DMS79 (cell line): ENCODE data around the gene DNAJB4.
"Not testable (repeated sequence)": the region's sequence is repeated elsewhere in the genome, so short reads cannot be mapped to it uniquely, and the experiment has no call there.

Experiments
- DNase-seq: peaks from one replicate; lab custom pipeline; 2025; lab: John Stamatoyannopoulos, UW

DNAJB4 gene

DNA sequence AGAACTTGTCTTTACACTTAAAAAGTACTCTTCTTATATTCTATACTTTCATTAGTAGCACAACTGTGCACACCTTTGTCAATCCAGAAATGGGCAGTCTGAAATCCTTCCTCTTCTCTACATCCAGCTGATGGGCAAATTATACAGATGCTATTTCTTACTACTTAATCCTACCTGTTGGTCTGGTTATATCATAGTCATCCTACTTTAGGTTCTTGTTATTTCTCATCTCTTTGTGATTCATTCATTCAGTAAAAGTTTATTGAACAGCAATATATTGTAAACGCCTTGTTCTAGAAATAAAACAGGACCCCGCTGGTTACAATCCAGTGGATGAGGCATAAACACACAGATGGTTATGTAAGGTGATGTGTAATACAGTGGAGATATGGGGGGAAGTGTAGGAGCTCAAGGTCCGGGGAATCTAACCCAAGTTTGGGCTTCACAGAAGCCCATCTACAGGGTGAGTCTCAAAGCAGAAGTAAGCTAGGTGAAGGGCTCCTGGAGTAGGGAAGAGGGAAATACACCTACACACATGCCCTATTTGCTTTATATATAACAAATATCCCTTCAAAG, 14.0 kb upstream of the DNAJB4 start:
- no peak for DNase-seq

- no peak for DNase-seq
Observed at GRCh38 chr1:77991638-77992037, 13.1 kb upstream of the DNAJB4 start.

DNA sequence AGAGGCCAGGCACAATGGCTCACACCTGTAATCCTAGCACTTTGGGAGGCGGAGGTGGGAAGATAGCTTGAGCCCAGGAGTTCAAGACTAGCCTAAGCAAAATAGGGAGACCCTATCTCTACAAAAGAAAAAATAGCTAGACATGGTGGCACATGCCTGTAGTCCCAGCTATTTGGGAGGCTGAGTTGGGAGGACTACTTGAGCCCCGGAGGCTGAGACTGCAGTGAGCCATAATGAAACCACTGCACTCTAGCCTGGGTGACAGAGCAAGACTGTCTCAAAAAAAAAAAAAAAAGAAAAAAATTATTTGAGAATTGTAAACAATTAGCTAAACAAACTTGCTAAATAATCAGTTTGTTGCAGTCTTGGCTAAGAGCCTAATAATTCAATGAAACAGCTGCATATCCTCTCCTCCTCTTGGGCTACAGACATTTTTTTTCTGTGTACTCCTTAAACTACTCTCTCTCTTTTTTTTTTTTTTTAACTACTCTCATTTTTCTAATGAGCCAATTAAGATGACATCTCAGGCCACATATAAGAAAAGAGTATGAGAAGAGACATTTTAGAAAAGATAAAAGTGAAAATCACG, 10.5 kb upstream of the DNAJB4 start:
- no peak for DNase-seq

- peak; percentile 54 for DNase-seq
Observed at GRCh38 chr1:77996734-77997133, 8.0 kb upstream of the DNAJB4 start.

- DNase-seq, result not testable (repeated sequence)
Observed at GRCh38 chr1:78000536-78000935, 4.2 kb upstream of the DNAJB4 start.

GRCh38 chr1:78003070-78003746, 1.5 kb upstream of the DNAJB4 start:
- no peak for DNase-seq

DNA sequence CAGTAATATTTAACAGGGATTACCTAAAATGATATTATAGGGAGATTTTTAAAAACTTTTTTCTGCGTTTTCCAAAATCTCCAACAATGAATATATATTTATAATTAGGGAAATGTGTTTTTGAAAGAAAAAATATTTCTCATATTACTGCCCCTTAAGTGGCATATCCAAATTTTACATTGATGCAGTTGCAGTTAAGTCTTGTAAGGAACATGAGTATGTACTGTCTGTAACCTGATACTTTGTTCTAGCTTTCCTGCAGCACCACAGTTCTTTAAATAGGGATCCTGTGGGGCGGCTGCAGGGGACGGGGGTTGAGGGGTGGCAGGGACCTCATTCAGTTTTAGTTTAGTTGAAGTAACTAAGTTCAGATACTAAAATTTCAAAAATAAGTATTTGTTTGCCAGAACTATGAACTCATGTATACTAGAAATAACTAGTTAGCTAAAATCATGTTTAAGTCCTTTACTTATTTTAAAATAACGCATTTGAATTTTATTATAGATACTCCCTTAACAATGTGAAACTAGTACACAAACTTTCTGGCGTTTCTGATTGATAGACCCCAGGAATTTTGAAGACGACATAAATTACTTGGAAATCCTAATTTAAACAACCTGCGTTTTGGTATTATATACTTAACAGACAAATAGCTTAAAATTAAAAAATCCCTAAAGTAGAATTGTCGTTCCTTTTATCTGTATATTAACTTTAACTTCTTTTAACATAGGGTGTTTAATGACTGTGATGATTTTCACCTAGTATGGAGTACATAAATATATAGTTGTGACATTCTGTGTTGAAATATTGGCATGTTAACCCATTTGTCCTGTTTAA, 639 bp upstream of the DNAJB4 start:
- no peak for DNase-seq

GRCh38 chr1:78005448-78005722, 646 bp downstream of the DNAJB4 start:
- no peak for DNase-seq

DNA sequence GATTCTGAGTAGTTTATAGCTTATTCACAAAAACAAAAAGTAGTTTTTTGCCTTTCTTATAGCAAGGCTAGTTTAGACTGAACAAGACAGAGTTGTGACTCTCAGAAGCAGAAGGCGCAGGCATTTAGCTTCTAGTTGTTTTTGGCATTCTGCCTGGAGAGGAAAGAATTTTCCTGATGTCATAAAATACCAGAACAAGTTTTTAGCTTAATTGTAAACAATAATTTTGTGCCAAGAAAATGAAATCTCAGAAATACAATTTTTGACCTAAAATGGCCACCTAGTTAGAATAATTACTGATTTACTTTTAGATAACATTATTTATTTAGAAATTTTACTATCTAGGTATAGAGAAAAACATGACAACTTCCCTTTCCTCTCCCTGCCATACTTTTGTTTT, 1.0 kb downstream of the DNAJB4 start:
- no peak for DNase-seq

DNA sequence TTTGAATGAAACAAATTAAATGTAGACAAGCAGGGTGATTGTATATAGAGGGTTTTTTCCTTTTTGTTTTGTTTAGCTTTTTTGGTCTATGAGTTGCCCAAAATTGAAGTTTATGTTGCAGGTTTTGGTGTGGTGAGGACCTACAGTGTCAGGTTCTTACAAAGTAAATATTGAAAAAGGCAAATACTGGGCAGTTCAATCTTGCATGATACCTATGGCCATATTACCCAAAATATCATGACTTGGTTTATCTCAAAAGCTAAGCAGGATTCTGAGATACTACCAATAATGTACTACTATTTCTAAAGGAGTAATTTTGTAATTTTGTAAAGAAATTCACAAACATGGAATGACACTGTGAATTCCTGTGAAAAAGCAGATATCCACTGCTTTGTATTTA, 1.8 kb downstream of the DNAJB4 start:
- DNase-seq, result no peak

DNA sequence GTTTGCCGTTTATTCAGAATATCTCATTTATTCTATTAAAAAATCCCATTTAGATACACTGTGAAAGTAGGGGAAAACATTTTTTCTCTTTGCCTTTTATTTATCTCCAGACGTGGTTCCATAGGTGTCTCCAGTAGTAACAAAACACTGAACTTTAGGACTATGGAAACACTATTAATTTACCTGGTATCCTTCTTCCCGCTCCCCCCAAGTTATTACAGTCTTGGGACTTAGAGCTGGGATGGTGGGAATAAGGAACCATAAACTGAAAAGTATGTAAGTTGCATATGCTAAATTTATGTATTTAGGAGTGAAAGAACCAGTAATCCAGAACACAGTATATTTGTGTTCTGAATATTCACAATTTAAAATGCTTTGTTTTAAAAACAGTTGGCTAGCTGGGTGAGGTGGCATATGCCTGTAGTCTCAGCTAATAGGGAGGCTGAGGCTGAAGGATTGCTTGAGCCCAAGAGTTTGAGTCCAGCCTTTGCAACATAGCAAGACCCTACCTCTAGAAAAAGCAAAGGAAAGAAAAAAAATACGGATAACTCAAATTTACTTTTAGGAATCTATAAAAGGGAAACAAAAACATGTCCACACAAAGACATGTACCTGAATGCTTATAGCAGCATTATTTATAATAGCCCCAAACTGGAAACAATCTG, 3.1 kb downstream of the DNAJB4 start:
- no peak for DNase-seq

GRCh38 chr1:78009276-78009675, 4.5 kb downstream of the DNAJB4 start:
- DNase-seq, result no peak

DNA sequence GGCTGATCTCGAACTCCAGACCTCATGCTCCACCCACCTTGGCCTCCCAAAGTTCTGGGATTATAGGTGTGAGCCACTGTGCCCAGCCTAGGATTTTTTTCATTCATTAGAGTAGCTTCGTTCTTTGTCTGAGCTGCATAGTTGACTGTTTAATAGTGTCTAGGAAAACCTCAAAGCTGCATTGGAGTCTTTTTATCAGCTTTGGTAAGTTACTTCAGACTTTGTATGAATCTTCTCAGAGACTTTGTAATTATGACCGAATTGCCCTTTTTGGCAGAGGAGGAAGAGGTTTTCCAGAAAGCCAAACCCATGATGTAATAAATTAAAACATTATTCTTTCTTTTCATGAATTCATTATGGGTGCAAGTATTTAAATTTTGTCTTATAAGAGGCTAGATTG, 5.1 kb downstream of the DNAJB4 start:
- DNase-seq, result no peak

DNA sequence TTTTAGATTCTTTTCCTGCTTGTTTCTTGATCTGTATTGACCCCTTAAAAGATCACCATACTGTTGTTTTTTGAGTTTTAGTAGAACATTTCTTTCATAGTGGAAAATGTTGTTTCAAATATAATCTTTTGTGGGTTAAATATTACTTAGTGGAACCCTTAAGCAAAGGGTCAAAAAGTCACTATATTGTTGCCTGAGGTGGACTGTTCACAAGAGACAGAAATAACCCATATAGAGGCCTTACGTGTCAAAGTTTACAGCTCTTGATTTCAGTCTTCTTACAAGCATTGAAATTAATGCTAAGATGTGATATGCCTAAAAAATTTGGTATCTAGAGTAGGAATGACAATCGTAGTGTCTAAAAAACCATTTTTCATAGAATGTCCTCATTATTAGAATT, 6.3 kb downstream of the DNAJB4 start:
- DNase-seq, result no peak

DNA sequence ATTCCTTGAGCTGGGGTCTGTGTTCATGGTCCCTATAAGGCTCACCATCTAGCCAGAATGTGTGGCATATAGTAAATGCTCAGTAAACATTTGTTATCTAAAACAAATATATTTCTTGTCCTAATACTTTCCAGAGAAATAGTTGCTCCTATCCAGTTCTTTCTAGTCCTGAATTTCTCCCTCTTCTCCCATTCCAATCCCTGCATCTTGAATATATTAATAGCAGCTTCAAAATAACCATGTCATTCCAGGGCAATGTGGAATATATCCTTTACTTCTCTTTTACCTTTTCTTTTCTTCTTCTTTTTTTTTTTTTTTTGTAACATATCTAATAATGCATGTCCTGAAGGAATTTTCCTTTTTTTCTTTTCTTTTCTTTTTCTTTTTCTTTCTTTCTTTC, 10.4 kb downstream of the DNAJB4 start:
- no peak for DNase-seq

DNA sequence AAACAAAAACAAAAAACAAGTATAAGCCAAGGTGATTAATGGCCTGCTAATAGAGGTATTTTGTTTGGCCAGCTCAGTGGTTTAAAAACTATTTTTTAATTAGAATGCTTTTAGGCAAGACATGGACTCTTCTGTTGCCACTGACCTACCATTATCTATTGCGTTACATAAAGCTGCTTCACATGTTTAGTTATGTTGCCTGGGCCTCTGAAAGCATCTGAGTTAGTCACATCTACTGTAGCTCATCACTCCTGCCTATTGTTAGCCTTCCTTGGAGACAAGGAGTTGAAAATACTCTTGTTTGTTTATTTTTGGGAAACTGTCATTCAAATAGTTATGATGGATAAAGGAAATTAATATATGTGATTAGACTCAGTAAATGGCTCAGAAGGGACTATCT, 14.3 kb downstream of the DNAJB4 start:
- DNase-seq, result no peak

DNA sequence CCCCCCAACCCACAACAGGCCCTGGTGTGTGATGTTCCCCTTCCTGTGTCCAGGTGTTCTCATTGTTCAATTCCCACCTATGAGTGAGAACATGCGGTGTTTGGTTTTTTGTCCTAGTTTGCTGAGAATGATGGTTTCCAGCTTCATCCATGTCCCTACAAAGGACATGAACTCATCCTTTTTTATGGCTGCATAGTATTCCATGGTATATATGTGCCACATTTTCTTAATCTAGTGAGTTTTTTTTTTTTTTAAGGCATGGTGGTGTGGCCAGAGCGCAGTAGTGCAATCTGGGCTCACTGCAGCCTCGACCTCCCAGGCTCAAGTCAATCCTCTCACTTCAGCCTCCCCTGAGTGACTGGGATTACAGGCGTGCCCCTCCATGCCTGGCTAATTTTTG, 16.4 kb downstream of the DNAJB4 start:
- not testable (repeated sequence) for DNase-seq

DNA sequence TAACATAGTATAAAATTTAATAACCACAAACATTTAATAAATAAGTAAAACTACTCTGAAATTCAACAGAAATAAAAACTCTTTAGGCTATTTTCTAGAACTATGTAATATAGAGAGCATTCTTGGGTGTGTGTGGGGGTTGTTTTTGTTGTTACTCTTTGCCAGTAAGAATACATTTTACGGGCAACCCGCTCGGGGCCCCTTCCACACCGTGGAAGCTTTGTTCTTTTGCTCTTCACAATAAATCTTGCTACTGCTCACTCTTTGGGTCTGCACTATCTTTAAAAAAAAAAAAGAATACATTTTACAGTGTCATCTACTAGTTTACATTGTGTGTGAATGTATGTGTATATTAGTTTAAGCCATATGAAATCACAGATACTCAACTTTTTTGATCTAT, 25.1 kb downstream of the DNAJB4 start:
- no peak for DNase-seq

DNA sequence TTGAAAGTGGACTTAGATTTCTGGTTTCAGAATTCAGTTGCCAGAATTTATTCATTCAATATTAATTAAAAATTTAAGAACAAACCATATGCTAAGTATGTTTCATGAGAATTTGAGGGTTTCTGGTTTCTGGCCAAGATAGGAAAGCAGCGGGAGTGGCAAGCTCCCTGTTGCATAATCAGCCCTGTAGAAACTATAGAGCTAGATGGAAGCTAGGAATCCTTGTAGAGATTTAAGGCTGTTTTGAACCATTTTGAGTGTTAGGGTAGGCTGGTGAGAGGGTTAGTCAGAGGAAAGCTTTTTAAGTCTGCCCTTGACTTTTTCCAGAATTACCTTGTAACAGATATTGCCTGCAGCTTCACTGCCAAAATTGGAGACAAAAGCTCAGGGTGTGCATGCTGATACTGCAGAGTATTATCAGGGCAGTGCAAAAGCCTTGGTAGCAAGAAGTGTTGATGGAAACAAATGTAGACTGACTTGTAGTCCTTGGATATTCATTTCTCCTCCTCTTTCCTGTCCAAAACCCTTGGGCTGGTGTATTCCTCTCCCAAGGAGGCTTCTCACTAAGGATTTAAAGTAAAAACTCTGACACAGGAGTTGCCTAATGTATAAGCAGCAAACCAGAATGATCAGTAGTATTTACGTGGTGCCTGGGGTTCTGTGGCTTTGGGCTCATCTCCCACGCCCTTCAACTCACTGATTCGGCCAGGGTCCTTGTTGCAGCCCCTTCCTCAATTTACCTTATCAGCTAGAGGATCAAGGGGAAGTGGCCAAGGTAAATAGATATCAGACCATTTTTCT, 28.5 kb downstream of the DNAJB4 start:
- DNase-seq, result no peak

DNA sequence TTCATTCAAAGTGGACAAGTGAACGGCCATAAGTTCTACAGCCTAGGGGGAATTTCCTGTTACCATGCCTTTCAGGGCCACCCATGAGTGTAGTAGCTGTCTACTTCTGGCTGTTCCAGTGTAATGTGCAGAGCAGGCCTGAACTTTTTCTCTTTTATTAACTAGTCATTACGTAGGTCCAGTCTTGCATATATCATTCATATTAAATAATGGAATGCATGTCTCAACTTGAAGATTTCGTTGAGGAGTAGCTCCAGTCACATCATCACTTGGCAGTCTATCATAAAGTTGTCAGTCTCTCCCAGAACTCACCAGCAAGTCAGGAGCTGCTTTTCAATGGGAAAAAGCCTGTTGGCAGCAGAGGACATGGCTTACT, 29.0 kb downstream of the DNAJB4 start:
- no peak for DNase-seq

DNA sequence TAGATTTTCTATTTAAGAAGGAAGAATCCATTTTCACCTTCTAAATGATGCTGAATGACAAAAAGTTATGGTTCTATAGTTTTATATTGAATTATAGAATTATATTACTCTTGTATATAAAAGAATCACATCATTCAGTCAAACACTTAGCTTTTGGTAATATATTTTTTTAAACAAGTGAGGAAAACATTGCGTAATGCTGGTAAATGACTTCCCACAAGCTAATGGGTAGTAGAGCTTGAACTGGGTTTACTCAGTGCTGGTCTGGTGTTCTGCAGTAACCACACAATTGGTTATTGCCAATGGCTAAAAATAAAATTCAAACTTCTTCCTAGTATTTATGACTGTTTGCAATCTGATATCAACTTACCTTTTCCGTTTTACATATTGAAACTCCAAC, 30.4 kb downstream of the DNAJB4 start:
- DNase-seq, result no peak

DNA sequence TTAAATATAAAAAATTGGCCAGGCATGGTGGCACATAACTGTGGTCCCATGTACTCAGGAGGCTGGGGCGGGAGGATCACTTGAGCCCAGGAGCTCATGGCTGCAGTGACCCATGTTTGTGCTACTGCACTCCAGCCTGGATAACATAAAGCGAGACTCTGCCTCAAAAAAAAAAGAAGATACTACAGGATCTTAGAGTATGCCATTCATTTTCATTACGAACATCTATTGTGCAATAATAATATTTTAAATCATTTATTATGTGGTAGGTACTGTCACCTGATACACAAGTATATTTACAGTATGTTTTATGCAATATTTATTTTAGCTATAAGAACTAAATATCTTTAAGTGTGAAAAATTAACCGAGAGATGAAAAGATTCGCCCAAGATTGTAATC, 31.7 kb downstream of the DNAJB4 start:
- no peak for DNase-seq
